HG02759 (cell line): ENCODE measurements around the gene SUPT5H.

ENCODE experiments used
- ATAC-seq: cut with Tn5 transposase; IDR thresholded peaks from one replicate; pipeline ENCODE4 v1.9.1; 2021; ENCODE audit warnings: mild to moderate bottlenecking, moderate library complexity; ENCODE audit not compliant: unreplicated experiment

Gene SUPT5H

GRCh38 chr19:39409208-39410016 is 36.0 kb upstream of the SUPT5H start:
- ATAC-seq, result no peak

GRCh38 chr19:39410017-39410830 is 35.2 kb upstream of the SUPT5H start:
- no peak for ATAC-seq

- no peak for ATAC-seq
Measured at GRCh38 chr19:39410831-39411080, 34.6 kb upstream of the SUPT5H start.

- ATAC-seq, result no peak
Measured at GRCh38 chr19:39411081-39411831, 34.1 kb upstream of the SUPT5H start.

- ATAC-seq, result peak; percentile 18
Measured at GRCh38 chr19:39411832-39412099, 33.6 kb upstream of the SUPT5H start.

GRCh38 chr19:39412100-39412866 is 33.1 kb upstream of the SUPT5H start, which contains the start of gene PLEKHG2:
Gene PLEKHG2 (plus strand): TSS chr19:39412669. CDS start chr19:39414087, 1,418 bp downstream.
- peak; percentile 60 for ATAC-seq

- ATAC-seq, result no peak
Measured at GRCh38 chr19:39412867-39413271, 32.5 kb upstream of the SUPT5H start.

- no peak for ATAC-seq
Measured at GRCh38 chr19:39413272-39413910, 32.0 kb upstream of the SUPT5H start.

GRCh38 chr19:39413911-39414608 is 31.3 kb upstream of the SUPT5H start:
- ATAC-seq, result no peak

- ATAC-seq, result no peak
Measured at GRCh38 chr19:39415111-39416046, 30.0 kb upstream of the SUPT5H start.

- ATAC-seq, result no peak
Measured at GRCh38 chr19:39416152-39417120, 28.9 kb upstream of the SUPT5H start.

GRCh38 chr19:39417463-39418181 is 27.8 kb upstream of the SUPT5H start:
- ATAC-seq, result no peak

GRCh38 chr19:39419003-39419402 is 26.4 kb upstream of the SUPT5H start:
- ATAC-seq, result no peak

- ATAC-seq, result no peak
Measured at GRCh38 chr19:39420769-39421168, 24.6 kb upstream of the SUPT5H start.

- no peak for ATAC-seq
Measured at GRCh38 chr19:39422020-39422419, 23.4 kb upstream of the SUPT5H start.

- ATAC-seq, result no peak
Measured at GRCh38 chr19:39423258-39424086, 21.9 kb upstream of the SUPT5H start.
